ENCODE data around the gene KIAA1217.
A peak's percentile ranks its signal among the peaks of the same experiment; 100 is the strongest.
"Not testable (repeated sequence)": the region's sequence is repeated elsewhere in the genome, so short reads cannot be mapped to it uniquely, and the experiment has no call there.

The KIAA1217 gene

GRCh38 chr10:24444337-24444736 is 235.4 kb downstream of the KIAA1217 start:
- peak; percentile 92 for DNase-seq

- DNase-seq, result not testable (repeated sequence)
These were observed 237.0 kb downstream of the KIAA1217 start for GRCh38 chr10:24445958-24446357.

- peak; percentile 84 for DNase-seq
These were observed 237.8 kb downstream of the KIAA1217 start for GRCh38 chr10:24446739-24447138.

- peak; percentile 61 for DNase-seq
These were observed 239.5 kb downstream of the KIAA1217 start for GRCh38 chr10:24448351-24448999.

GRCh38 chr10:24449321-24449740 is 240.4 kb downstream of the KIAA1217 start:
- DNase-seq, result peak; percentile 66

GRCh38 chr10:24449769-24450310 is 240.9 kb downstream of the KIAA1217 start:
- DNase-seq, result no peak

GRCh38 chr10:24451325-24451820 is 242.4 kb downstream of the KIAA1217 start:
- no peak for DNase-seq

GRCh38 chr10:24452030-24452429 is 243.1 kb downstream of the KIAA1217 start:
- DNase-seq, result no peak

GRCh38 chr10:24453404-24453830 is 244.5 kb downstream of the KIAA1217 start:
- DNase-seq, result peak; percentile 82

- DNase-seq, result no peak
These were observed 245.0 kb downstream of the KIAA1217 start for GRCh38 chr10:24453973-24454372.

- DNase-seq, result no peak
These were observed 246.5 kb downstream of the KIAA1217 start for GRCh38 chr10:24455447-24455846.

GRCh38 chr10:24456322-24456721 is 247.4 kb downstream of the KIAA1217 start:
- peak; percentile 92 for DNase-seq

GRCh38 chr10:24457661-24458318 is 248.9 kb downstream of the KIAA1217 start:
- no peak for DNase-seq

GRCh38 chr10:24459836-24460235 is 250.9 kb downstream of the KIAA1217 start:
- DNase-seq, result no peak

- no peak for DNase-seq
These were observed 253.4 kb downstream of the KIAA1217 start for GRCh38 chr10:24462291-24462813.

GRCh38 chr10:24462889-24463552 is 254.1 kb downstream of the KIAA1217 start:
- no peak for DNase-seq

GRCh38 chr10:24463611-24464426 is 254.9 kb downstream of the KIAA1217 start:
- DNase-seq, result peak; percentile 94

- DNase-seq, result peak; percentile 85
These were observed 256.4 kb downstream of the KIAA1217 start for GRCh38 chr10:24465124-24465874.

- peak; percentile 89 for DNase-seq
These were observed 257.2 kb downstream of the KIAA1217 start for GRCh38 chr10:24465891-24466818.

GRCh38 chr10:24467136-24467535 is 258.2 kb downstream of the KIAA1217 start:
- DNase-seq, result no peak
